Fibroblast of peridontal ligament (primary cell): Measurements from ENCODE around the gene SSC5D.
"Not testable (repeated sequence)": the region's sequence is repeated elsewhere in the genome, so short reads cannot be mapped to it uniquely, and the experiment has no call there.

Experiments
- DNase-seq: peaks from one replicate; pipeline ENCODE4 v3.0.0-alpha.2; 2010; ENCODE audit errors: extremely low read depth

SSC5D gene

GRCh38 chr19:55487924-55488687, at the start of gene SSC5D:
TSS of gene SSC5D (plus strand) at chr19:55488436. CDS start at chr19:55488590, 154 bp downstream.
- DNase-seq: peak; percentile 34

GRCh38 chr19:55439052-55439451, 49.2 kb upstream of the SSC5D start:
- no peak for DNase-seq

GRCh38 chr19:55440411-55441105, 47.7 kb upstream of the SSC5D start:
- no peak for DNase-seq

GRCh38 chr19:55441319-55441691, 46.9 kb upstream of the SSC5D start:
- DNase-seq: no peak

- DNase-seq: no peak
Observed at GRCh38 chr19:55441692-55442321, 46.4 kb upstream of the SSC5D start.

GRCh38 chr19:55442372-55442961, 45.8 kb upstream of the SSC5D start:
- no peak for DNase-seq

GRCh38 chr19:55443045-55443823, 45.0 kb upstream of the SSC5D start, which contains the start of gene SHISA7:
TSS of gene SHISA7 (minus strand) at chr19:55443300. CDS start at chr19:55442863, 437 bp downstream.
- DNase-seq: no peak

GRCh38 chr19:55443824-55444480, 44.3 kb upstream of the SSC5D start:
- DNase-seq: no peak

- DNase-seq: no peak
Observed at GRCh38 chr19:55444646-55445045, 43.6 kb upstream of the SSC5D start.

- no peak for DNase-seq
Observed at GRCh38 chr19:55446060-55446459, 42.2 kb upstream of the SSC5D start.

GRCh38 chr19:55447421-55448174, 40.6 kb upstream of the SSC5D start:
- DNase-seq: peak; percentile 34

- DNase-seq: not testable (repeated sequence)
Observed at GRCh38 chr19:55448175-55448490, 40.1 kb upstream of the SSC5D start.

- no peak for DNase-seq
Observed at GRCh38 chr19:55449469-55449868, 38.8 kb upstream of the SSC5D start.

- no peak for DNase-seq
Observed at GRCh38 chr19:55451163-55451964, 36.9 kb upstream of the SSC5D start.

GRCh38 chr19:55451965-55452748, 36.1 kb upstream of the SSC5D start:
- no peak for DNase-seq

- peak; percentile 28 for DNase-seq
Observed at GRCh38 chr19:55452749-55453346, 35.4 kb upstream of the SSC5D start.

GRCh38 chr19:55453511-55454260, 34.5 kb upstream of the SSC5D start:
- no peak for DNase-seq
